Thyroid gland (tissue), 4 donors: Measurements from ENCODE around the gene TMEM208. TPM values are rescaled to one million over a fixed set of nuclear protein-coding genes. Genes with fewer than 3 reads are reported as not detected.

Source experiments
- DNase-seq, 2 donors: peaks; one replicate each; pipeline ENCODE4 v3.0.0-alpha.2; 2019
- H3K27ac ChIP-seq, 3 donors: fragments of 200-600 bp; sonication (generic); 1 replicate in 2 of 3; 2 replicates in 1 of 3; pipeline ENCODE4 v1.5.1; 2016 to 2019; ENCODE audit warnings: mild to moderate bottlenecking in 1 of 3, moderate library complexity in 1 of 3
- H3K27me3 ChIP-seq: fragments of 200-600 bp; sonication (generic); one replicate; pipeline ENCODE4 v1.5.1; 2019
- H3K36me3 ChIP-seq, 2 donors: fragments of 200-600 bp; sonication (generic); one replicate each; pipeline ENCODE4 v1.5.1; 2016 to 2019
- H3K4me1 ChIP-seq, 2 donors: fragments of 200-600 bp; sonication (generic); one replicate each; pipeline ENCODE4 v1.5.1; 2017 to 2019
- H3K4me3 ChIP-seq, 3 donors: fragments of 200-600 bp; sonication (generic); replicated peaks in 1 of 3; 1 replicate in 2 of 3; 2 replicates in 1 of 3; pipeline ENCODE4 v1.5.1; 2016; ENCODE audit warnings: mild to moderate bottlenecking in 1 of 3
- H3K9me3 ChIP-seq: fragments of 200-600 bp; sonication (generic); one replicate; pipeline ENCODE4 v1.5.1; 2017
- CTCF ChIP-seq, 6 experiments: fragments of 200-600 bp in 3 of 6; fragments of 450-650 bp in 3 of 6; sonication (generic) in 3 of 6; IDR thresholded peaks; one replicate each; pipeline ENCODE4 v1.5.1; 2016 to 2019; ENCODE audit warnings: antibody characterized with exemption in 6 of 6, mild to moderate bottlenecking in 2 of 6, inconsistent platforms in 1 of 6, moderate library complexity in 1 of 6
- POLR2A ChIP-seq, 2 donors: fragments of 450-650 bp; IDR thresholded peaks; one replicate each; pipeline ENCODE4 v1.6.1; 2017; ENCODE audit warnings: antibody characterized with exemption in 2 of 2, mild to moderate bottlenecking in 2 of 2, moderate library complexity in 1 of 2
- WGBS, 2 donors: methylation state at CpG; one replicate each; pipeline ENCODE4 v1.1.5; 2017; 5-methylcytosine and 5-hydroxymethylcytosine counted together
- intact Hi-C: fragments of 100-400 bp; cut with DNase I; formaldehyde crosslinking; loops from one replicate; pipeline ENCODE4 v1.15.1; 2023
- microRNA counts, 2 donors: library from miRNA; unstranded; fragments of <30 nt; microRNA quantifications; one replicate each; lab custom pipeline; 2016 to 2017
- microRNA-seq: library from miRNA; unstranded; fragments of <30 nt; microRNA quantifications from one replicate; pipeline ENCODE4, GENCODE V29; 2016
- small RNA-seq: library from RNA; depleted of rRNA; stranded (forward); fragments of <200 nt; gene quantifications from one replicate; pipeline ENCODE3, GENCODE V24; 2016
- total RNA-seq, 4 donors: library from RNA; depleted of rRNA; stranded (reverse); fragments of >200 nt; gene quantifications; one replicate each; pipeline ENCODE4 v1.2.3, GENCODE V29; 2016

TMEM208 gene
- total RNA-seq, 4 donors from 2014 or later, result 53.2 to 69.0 (median 58.3) TPM

- intact Hi-C loops, result no loop called here
- DNase-seq, result no peak
- Histone ChIP-seq H3K36me3 (no peaks in the 10 kb centered on the region), H3K27ac (peak overlapping the region in 1 of 3 donors; percentile 33), H3K4me1 (peaks cover 6 to 22% of the 10 kb centered on the region in 2 donors), H3K27me3 (no peaks in the 10 kb centered on the region), H3K9me3 (no peaks in the 10 kb centered on the region), H3K4me3 (no peak overlapping the region)
- WGBS, 2 donors, result 81 to 89% methylated on average over 4 of the region's 4 CpGs
- TF ChIP-seq POLR2A (IDR thresholded peaks at IDR 0.05), result no peak
- TF ChIP-seq CTCF (IDR thresholded peaks at IDR 0.05), result no peak
Measured at GRCh38 chr16:67277294-67277998, 50.5 kb downstream of the TMEM208 start.

- Histone ChIP-seq H3K4me1 (peaks cover 6 to 22% of the 10 kb centered on the region in 2 donors), H3K9me3 (no peaks in the 10 kb centered on the region), H3K27me3 (no peaks in the 10 kb centered on the region), H3K36me3 (no peaks in the 10 kb centered on the region), H3K27ac (peak overlapping the region in 2 of 3 donors; percentile 33 to 45), H3K4me3 (peak overlapping the region in 1 of 3 donors; percentile 57)
- WGBS, 2 donors, result 64 to 81% methylated on average over 10 to 11 of the region's 13 CpGs
- TF ChIP-seq POLR2A (IDR thresholded peaks at IDR 0.05) (no peak), CTCF (IDR thresholded peaks at IDR 0.05) (no peak)
- intact Hi-C loops, result no loop called here
- DNase-seq, result no peak
Measured at GRCh38 chr16:67277999-67278772, 51.3 kb downstream of the TMEM208 start.

MicroRNA genes within 50 kb of the gene (microRNA counts, 767-probe panel; counts per million panel counts)
- microRNA hsa-miR-328 (lab: Ali Mortazavi, UCI), result 0 counts per million in 2 donors

Small RNA genes lying within 50 kb of the gene (microRNA-seq; reads per million reads assigned to microRNA genes)
- 365 reads per million, percentile 67 among the genes with 10 or more reads in this experiment for gene MIR328

Small RNA genes lying within 50 kb of the gene (small RNA-seq; reads per million reads assigned to genes)
- gene MIR328, result 6.6 reads per million, percentile 89 among the genes with 10 or more reads in this experiment

Other genes with a start within 250 kb of the TMEM208 start
- gene CES4A, start 238.5 kb upstream of the TMEM208 start, total RNA-seq, result 10 to 100 TPM; 10.9 to 15.7 (median 12.8) TPM
- 10 to 100 TPM; 31.0 to 60.0 (median 41.5) TPM for gene CBFB, start 198.0 kb upstream of the TMEM208 start, total RNA-seq
- 10 to 100 TPM; 11.4 to 18.9 (median 17.5) TPM for gene PHAF1, start 117.2 kb upstream of the TMEM208 start, total RNA-seq
- gene B3GNT9, start 76.1 kb upstream of the TMEM208 start, total RNA-seq, result 100 to 1,000 TPM in 1 of 4 donors, 10 to 100 TPM in 3; 52.0 to 103 (median 85.7) TPM
- gene TRADD, start 67.2 kb upstream of the TMEM208 start, total RNA-seq, result 10 to 100 TPM; 27.0 to 42.2 (median 37.0) TPM
- gene FBXL8, start 67.2 kb upstream of the TMEM208 start, total RNA-seq, result 10 to 100 TPM; 26.3 to 41.9 (median 35.6) TPM
- 10 to 100 TPM; 17.3 to 52.5 (median 36.6) TPM for gene HSF4, start 62.4 kb upstream of the TMEM208 start, total RNA-seq
- gene NOL3, start 56.6 kb upstream of the TMEM208 start, total RNA-seq, result 10 to 100 TPM; 38.3 to 97.0 (median 63.5) TPM
- gene MATCAP1, start 43.2 kb upstream of the TMEM208 start, total RNA-seq, result 10 to 100 TPM; 20.3 to 50.0 (median 32.4) TPM
- gene EXOC3L1, start 37.0 kb upstream of the TMEM208 start, total RNA-seq, result 1 to 10 TPM; 5.9 to 8.6 (median 7.6) TPM
- gene E2F4, start 35.0 kb upstream of the TMEM208 start, total RNA-seq, result 100 to 1,000 TPM in 1 of 4 donors, 10 to 100 TPM in 3; 77.6 to 117 (median 89.1) TPM
- 10 to 100 TPM; 26.0 to 37.8 (median 30.0) TPM for gene ELMO3, start 28.0 kb upstream of the TMEM208 start, total RNA-seq
- gene FHOD1, start 20.4 kb downstream of the TMEM208 start, total RNA-seq, result 10 to 100 TPM; 17.9 to 26.4 (median 24.3) TPM
- 1 to 10 TPM in 2 of 4 donors, under 1 TPM in 2; 0.56 to 3.0 (median 1.1) TPM for gene SLC9A5, start 21.8 kb downstream of the TMEM208 start, total RNA-seq
- 10 to 100 TPM in 2 of 4 donors, 1 to 10 TPM in 2; 8.2 to 11.7 (median 9.5) TPM for gene PLEKHG4, start 52.4 kb downstream of the TMEM208 start, total RNA-seq
- gene KCTD19, start 99.6 kb downstream of the TMEM208 start, total RNA-seq, result 1 to 10 TPM in 1 of 4 donors, not detected in 3; 2.6 TPM
- under 1 TPM in 1 of 4 donors, not detected in 3; 0.22 TPM for gene LRRC36, start 99.7 kb downstream of the TMEM208 start, total RNA-seq
- 1 to 10 TPM in 2 of 4 donors, under 1 TPM in 2; 0.54 to 2.3 (median 1.5) TPM for gene TPPP3, start 166.4 kb downstream of the TMEM208 start, total RNA-seq
- gene ZDHHC1, start 189.3 kb downstream of the TMEM208 start, total RNA-seq, result 10 to 100 TPM; 33.3 to 63.8 (median 50.9) TPM
- 10 to 100 TPM in 2 of 4 donors, 1 to 10 TPM in 2; 4.6 to 11.9 (median 9.0) TPM for gene HSD11B2, start 204.0 kb downstream of the TMEM208 start, total RNA-seq